ENCODE results near the gene MOAP1.
"Not testable (repeated sequence)": the region's sequence is repeated elsewhere in the genome, so short reads cannot be mapped to it uniquely, and the experiment has no call there.

Gene MOAP1

DNA sequence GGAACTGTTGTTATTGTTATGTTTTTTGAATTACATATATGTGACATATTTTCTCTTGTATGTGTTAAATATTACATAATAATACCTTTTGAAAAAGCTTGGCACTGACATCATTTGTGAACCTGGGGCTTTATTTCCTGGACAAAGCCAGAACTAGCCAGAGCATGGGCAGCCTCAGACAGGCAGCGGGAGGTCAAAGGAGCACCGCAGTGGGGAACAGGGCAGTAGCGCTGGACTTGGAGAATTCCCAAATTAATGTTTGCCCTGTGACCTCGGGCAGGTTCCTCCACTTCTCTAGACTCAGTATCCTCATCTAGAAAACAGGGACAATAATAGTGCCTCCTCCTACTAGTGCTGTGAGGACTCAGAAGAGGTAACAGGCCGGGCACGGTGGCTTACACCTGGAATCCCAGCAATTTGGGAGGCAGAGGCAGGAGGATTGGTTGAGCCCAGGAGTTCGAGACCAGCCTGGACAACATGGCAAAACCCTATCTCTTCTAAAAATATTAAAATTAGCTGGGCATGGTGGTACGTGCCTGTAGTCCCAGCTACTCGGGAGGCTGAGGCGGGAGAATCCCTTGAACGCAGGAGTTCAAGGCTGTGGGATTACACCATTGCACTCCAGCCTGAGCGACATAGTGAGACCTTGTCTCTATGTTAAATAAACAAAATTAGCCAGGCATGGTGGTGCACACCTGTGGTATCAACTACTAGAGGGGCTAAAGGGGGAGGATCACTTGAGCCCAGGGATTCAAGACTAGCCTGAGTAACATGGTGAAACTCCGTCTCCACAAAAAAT is 41.6 kb downstream of the MOAP1 start:
- DNase-seq (ENCODE audit: low read depth) = no peak

DNA sequence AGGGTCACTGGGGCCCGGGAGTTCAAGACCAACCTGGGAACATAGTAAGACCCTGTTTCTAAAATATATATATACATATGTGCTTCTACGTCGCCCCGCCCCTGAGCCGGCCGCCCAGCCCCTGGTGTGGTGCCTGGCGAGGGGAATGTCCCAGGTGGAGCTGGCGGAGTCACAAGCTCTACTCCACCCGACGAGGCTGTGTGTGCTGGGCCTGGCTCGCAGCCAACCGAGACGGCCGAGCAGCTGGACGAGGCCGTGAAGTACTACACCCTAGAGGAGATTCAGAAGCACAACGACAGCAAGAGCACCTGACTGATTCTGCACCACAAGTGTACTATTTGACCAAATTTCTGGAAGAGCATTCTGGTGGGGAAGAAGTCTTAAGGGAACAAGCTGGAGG is 46.8 kb downstream of the MOAP1 start:
- DNase-seq (ENCODE audit: low read depth) = no peak

DNA sequence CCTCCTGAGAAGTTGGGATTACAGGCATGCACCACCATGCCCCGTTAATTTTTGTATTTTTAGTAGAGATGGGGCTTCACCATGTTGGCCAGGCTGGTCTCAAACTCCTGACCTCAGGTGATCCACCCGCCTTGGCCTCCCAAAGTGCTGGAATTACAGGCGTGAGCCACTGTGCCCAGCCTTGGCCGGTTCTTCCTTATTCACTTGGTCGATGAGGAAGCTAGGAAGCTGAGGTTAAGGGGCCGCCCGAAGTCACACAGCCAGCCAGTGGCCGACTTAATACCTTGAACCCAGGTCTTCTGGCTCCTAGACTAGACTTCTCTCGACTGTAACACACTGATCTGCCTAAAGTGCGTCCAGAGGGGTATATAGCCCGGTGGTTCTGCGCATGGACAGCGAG is 48.2 kb downstream of the MOAP1 start:
- DNase-seq (ENCODE audit: low read depth) = not testable (repeated sequence)

DNA sequence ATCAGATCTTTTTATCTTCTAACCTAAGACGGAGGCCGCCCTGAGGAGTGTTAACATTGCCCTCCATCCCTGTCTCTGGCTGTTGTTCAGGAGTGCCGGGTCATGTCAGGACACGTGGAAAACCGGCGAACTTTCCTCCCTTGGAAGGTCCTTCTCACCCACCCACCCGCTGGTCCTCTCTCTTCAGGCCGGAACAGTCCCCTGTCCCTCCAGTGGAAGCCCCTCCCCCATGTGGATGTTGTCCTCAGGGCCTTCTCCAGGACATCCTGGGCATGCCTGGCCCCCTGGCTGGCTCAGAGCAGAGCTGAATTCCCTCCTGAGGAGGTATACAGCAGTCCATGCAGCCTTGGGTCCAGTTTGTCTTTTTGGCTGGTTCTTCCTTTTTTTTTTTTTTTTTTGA is 48.7 kb downstream of the MOAP1 start:
- DNase-seq (ENCODE audit: low read depth) = no peak

DNA sequence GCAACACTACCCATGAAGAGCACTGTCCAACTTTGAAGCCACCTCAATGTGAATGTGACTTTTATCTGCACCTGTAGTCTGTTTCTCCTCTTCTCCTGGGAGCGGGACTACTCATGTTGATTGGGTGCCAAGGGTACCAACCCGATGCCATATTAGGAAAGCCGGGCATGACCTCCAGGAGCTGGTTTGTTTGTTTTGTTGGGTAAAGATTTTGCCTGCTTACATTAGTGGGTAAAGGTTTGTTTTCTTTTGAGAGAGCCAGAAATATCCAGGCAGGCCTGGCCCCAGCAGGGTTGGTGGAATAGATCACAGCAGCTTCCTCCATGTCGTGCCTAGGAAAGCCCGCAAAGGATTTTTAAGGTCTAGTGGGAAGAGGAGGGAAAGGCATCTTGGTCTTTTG is 49.3 kb downstream of the MOAP1 start:
- no peak for DNase-seq (ENCODE audit: low read depth)

DNA sequence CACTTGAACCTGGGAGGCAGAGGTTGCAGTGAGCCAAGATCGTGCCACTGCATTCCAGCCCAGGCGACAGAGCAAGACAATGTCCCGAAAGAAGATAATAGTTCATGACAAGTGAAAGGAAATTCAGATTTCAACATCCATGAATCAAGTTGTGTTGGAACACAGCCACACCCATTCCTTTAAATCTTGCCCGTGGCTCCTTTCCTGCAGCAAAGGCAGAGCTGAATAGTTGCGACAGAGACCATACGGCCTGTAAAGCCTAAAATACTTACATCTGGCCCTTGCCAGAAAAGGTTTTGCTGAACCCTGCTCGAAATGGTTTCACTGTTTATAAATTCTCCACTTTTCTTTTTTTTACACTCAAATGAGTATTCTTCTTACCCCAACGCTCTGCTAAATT is 51.2 kb downstream of the MOAP1 start:
- no peak for DNase-seq (ENCODE audit: low read depth)

DNA sequence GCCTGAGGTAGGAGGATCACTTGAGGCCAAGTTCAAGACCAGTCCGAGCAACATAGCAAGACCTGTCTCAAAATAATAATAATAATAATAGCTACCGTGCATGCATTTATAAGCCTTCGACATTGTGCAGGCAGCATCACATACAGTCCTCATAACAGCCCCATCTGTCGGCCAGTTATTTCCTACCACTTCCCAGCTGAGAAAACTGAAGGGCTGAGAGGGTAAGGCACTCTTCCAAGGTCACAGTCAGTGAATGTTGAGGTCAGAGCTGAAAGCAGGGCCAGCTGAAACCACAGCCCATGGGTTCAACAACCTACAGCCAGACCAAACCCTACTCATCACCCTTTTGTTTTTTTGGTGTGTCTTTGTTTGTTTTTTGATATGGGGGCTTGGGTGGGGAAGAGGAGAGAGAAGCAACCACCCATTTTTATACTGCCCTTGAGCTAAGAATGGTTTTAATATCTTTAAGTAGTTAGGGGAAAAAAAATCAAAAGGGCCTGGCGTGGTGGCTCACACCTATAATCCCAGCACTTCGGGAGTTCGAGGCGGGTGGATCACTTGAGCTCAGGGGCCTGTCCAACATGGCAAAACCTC is 52.1 kb downstream of the MOAP1 start:
- DNase-seq (ENCODE audit: low read depth) = no peak

All from HS-27A (cell line).